ENCODE measurements around the gene STK32C. TPM values are rescaled to one million over a fixed set of nuclear protein-coding genes. Genes with fewer than 3 reads are reported as not detected.

The STK32C gene
- total RNA-seq, 1 donor from 2014 or later = 14.6 TPM

GRCh38 chr10:132192076-132192975, 115.4 kb downstream of the STK32C start:
- Mint-ChIP-seq H3K4me3 (no peak overlapping the region), H3K36me3 (ENCODE audit: low read depth) (peaks cover 11% of the 10 kb centered on the region)
- intact Hi-C loops (cut with micrococcal nuclease) = no loop called here

DNA sequence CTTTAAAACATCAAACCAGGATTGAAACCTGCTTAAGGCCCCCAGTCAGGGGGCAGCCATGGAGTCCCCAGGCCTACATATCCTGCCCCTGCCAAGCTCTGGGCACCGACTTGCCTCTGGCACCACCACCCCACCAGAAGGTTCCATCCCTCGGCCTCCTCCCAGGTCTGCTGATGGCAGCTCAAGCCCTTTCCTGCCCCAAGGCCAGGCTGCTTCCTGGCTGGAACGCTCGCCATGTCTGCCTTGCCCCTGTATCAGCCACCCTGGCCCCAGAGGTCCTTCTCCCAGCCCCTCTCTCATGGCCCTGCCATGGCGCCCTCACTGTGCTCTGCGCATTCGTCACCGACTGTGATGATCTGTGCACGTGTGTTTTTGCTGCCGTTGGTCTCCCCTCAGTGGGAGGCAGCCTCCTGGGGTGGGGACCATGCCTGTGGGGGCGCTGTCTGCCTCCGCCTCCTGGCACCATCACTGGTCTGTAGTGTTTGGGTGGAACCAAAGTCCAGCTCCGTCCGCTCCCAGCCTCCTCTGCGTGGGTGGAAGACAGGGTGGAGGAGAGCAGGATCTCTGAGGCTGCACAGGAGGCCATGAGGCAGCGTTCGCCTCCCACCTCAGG, 117.8 kb downstream of the STK32C start:
- no peaks in the 10 kb centered on the region for H3K9me3 Mint-ChIP-seq
- H3K4me3 Mint-ChIP-seq = no peak overlapping the region
- H3K36me3 Mint-ChIP-seq (ENCODE audit: low read depth) = peaks cover 11% of the 10 kb centered on the region
- intact Hi-C loops (cut with micrococcal nuclease) = loop anchor here (5.0 to 10.0 kb wide), 3 partner anchors 142 to 1185 kb away; partner anchors contain the start of genes ECHS1, LRRC27 and PAOX
- H3K27ac Mint-ChIP-seq = no peak overlapping the region
- H3K27me3 Mint-ChIP-seq (ENCODE audit: insufficient read depth) = peaks cover 19% of the 10 kb centered on the region
- no peaks in the 10 kb centered on the region for H3K4me1 Mint-ChIP-seq (ENCODE audit: low read depth)
- DNase-seq (ENCODE audit: low spot score) = no peak

More at GRCh38 chr10:132192076-132192975, 115.4 kb downstream of the STK32C start:
- Mint-ChIP-seq H3K27ac (no peak overlapping the region), H3K4me1 (ENCODE audit: low read depth) (no peaks in the 10 kb centered on the region), H3K9me3 (no peaks in the 10 kb centered on the region), H3K27me3 (ENCODE audit: insufficient read depth) (peaks cover 19% of the 10 kb centered on the region)
- no peak for DNase-seq (ENCODE audit: low spot score)

- peaks cover 11% of the 10 kb centered on the region for H3K36me3 Mint-ChIP-seq (ENCODE audit: low read depth)
- DNase-seq (ENCODE audit: low spot score) = no peak
- H3K4me3 Mint-ChIP-seq = peak overlapping the region; percentile 66
- no peaks in the 10 kb centered on the region for H3K4me1 Mint-ChIP-seq (ENCODE audit: low read depth)
- intact Hi-C loops (cut with micrococcal nuclease) = loop anchor here (5.0 to 10.0 kb wide), 3 partner anchors 143 to 1186 kb away; partner anchors contain the start of genes ECHS1, LRRC27 and PAOX
- H3K9me3 Mint-ChIP-seq = no peaks in the 10 kb centered on the region
- peaks cover 25% of the 10 kb centered on the region for H3K27me3 Mint-ChIP-seq (ENCODE audit: insufficient read depth)
- H3K27ac Mint-ChIP-seq = no peak overlapping the region
Measured at GRCh38 chr10:132189016-132189415, 118.7 kb downstream of the STK32C start.

DNA sequence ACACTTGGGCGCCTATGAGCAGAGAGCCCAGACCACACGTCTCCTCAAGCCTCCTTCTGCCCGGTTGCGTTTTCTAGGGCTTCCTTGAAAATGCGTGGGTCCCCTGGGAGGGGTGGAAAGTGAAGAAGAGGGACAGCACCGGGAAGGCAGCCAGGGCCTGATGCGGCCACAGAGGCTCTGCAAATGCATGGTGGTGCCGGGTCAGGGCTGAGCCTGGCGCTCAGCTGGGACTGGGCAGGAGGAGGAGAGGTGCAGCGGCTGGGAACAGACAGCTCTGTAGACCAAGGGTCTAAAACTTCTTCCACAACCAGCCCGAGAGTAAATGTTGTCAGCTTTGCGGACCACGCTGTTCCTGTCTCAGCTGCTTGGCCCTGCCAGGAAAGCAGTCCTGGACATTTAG, 119.4 kb downstream of the STK32C start:
- no peaks in the 10 kb centered on the region for H3K4me1 Mint-ChIP-seq (ENCODE audit: low read depth)
- no peak for DNase-seq (ENCODE audit: low spot score)
- peaks cover 11% of the 10 kb centered on the region for H3K36me3 Mint-ChIP-seq (ENCODE audit: low read depth)
- intact Hi-C loops (cut with micrococcal nuclease) = loop anchor here (5.0 to 10.0 kb wide), 3 partner anchors 144 to 1186 kb away; partner anchors contain the start of genes ECHS1, LRRC27 and PAOX
- no peaks in the 10 kb centered on the region for H3K9me3 Mint-ChIP-seq
- H3K27ac Mint-ChIP-seq = no peak overlapping the region
- H3K27me3 Mint-ChIP-seq (ENCODE audit: insufficient read depth) = peaks cover 27% of the 10 kb centered on the region
- peak overlapping the region; percentile 66 for H3K4me3 Mint-ChIP-seq

GRCh38 chr10:132187430-132188138, 120.2 kb downstream of the STK32C start:
- peak overlapping the region; percentile 66 for H3K4me3 Mint-ChIP-seq

GRCh38 chr10:132186488-132187429, 121.0 kb downstream of the STK32C start, which contains the start of gene DPYSL4:
DPYSL4 (plus strand) TSS chr10:132186948; CDS start chr10:132187064, 116 bp downstream.
- peak; percentile 16 for DNase-seq (ENCODE audit: low spot score)
- no peaks in the 10 kb centered on the region for H3K4me1 Mint-ChIP-seq (ENCODE audit: low read depth)
- no peak within 1 kb of the TSS for H3K27ac Mint-ChIP-seq
- H3K4me3 Mint-ChIP-seq = peak within 1 kb of the TSS; percentile 71
- peaks cover 31% of the 10 kb centered on the region for H3K27me3 Mint-ChIP-seq (ENCODE audit: insufficient read depth)
- intact Hi-C loops (cut with micrococcal nuclease) = loop anchor here (1.0 to 10.0 kb wide), 6 partner anchors 24 to 1188 kb away; partner anchors contain the start of genes ECHS1, INPP5A, LRRC27 and PAOX
- H3K36me3 Mint-ChIP-seq (ENCODE audit: low read depth) = peaks cover 9% of the 10 kb centered on the region
- no peaks in the 10 kb centered on the region for H3K9me3 Mint-ChIP-seq

More at GRCh38 chr10:132187430-132188138, 120.2 kb downstream of the STK32C start:
- no peak overlapping the region for H3K27ac Mint-ChIP-seq
- no peaks in the 10 kb centered on the region for H3K9me3 Mint-ChIP-seq
- peaks cover 31% of the 10 kb centered on the region for H3K27me3 Mint-ChIP-seq (ENCODE audit: insufficient read depth)
- H3K36me3 Mint-ChIP-seq (ENCODE audit: low read depth) = peaks cover 11% of the 10 kb centered on the region
- DNase-seq (ENCODE audit: low spot score) = no peak
- intact Hi-C loops (cut with micrococcal nuclease) = loop anchor here (5.0 to 10.0 kb wide), 3 partner anchors 145 to 1187 kb away; partner anchors contain the start of genes ECHS1, LRRC27 and PAOX
- no peaks in the 10 kb centered on the region for H3K4me1 Mint-ChIP-seq (ENCODE audit: low read depth)

- no peak overlapping the region for H3K27ac Mint-ChIP-seq
- peak; percentile 68 for DNase-seq (ENCODE audit: low spot score)
- H3K9me3 Mint-ChIP-seq = no peaks in the 10 kb centered on the region
- no peaks in the 10 kb centered on the region for H3K4me1 Mint-ChIP-seq (ENCODE audit: low read depth)
- peak overlapping the region; percentile 71 for H3K4me3 Mint-ChIP-seq
- H3K36me3 Mint-ChIP-seq (ENCODE audit: low read depth) = peaks cover 8% of the 10 kb centered on the region
- peaks cover 31% of the 10 kb centered on the region for H3K27me3 Mint-ChIP-seq (ENCODE audit: insufficient read depth)
- intact Hi-C loops (cut with micrococcal nuclease) = loop anchor here (1.0 to 10.0 kb wide), 7 partner anchors 24 to 1189 kb away; partner anchors contain the start of genes ECHS1, INPP5A, LRRC27 and PAOX
Measured at GRCh38 chr10:132185601-132186487, 121.9 kb downstream of the STK32C start.

DNA sequence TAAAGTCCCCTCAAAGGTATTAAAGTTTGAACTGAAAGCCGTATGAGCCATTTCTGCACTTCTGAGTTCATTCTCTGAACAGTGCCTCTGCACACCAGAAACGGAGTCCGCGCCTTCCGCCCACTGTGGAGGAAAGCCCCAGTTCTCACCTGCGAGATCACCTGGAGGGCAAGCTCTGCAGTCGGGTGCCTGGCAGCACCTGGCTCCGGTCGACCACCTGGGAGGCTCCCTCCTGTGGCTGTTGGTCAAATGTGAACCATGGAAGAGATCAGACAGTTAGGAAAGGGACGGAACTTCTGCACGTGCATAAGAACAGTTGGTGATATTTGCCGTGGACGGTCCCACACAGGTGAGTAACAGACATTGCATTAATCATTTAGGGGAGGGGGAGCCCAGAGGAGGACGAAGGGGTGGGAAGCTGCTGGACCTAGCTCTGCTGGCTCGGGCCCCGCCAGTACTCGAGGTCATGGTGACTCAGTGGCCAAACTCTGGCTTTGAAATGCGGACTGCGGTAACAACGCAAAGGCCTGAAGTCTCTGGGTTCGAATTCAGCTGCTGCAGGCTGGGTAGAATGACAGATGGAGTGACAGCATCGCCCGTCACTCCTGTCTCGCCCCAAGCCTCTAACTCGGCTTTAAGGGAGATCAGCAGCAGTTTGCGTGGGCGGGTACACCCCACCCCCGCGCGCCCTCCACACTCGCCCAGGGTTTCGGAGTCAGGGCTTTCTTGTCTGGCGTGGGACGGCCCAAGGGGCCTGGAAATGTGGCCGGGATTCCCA, 122.7 kb downstream of the STK32C start:
- H3K27me3 Mint-ChIP-seq (ENCODE audit: insufficient read depth) = peaks cover 30% of the 10 kb centered on the region
- no peak for DNase-seq (ENCODE audit: low spot score)
- peaks cover 3% of the 10 kb centered on the region for H3K36me3 Mint-ChIP-seq (ENCODE audit: low read depth)
- no peaks in the 10 kb centered on the region for H3K4me1 Mint-ChIP-seq (ENCODE audit: low read depth)
- H3K9me3 Mint-ChIP-seq = no peaks in the 10 kb centered on the region
- intact Hi-C loops (cut with micrococcal nuclease) = loop anchor here (1.0 to 10.0 kb wide), 4 partner anchors 123 to 1190 kb away; partner anchors contain the start of genes ECHS1, LRRC27 and PAOX
- peak overlapping the region; percentile 71 for H3K4me3 Mint-ChIP-seq
- peak overlapping the region; percentile 76 for H3K27ac Mint-ChIP-seq

DNA sequence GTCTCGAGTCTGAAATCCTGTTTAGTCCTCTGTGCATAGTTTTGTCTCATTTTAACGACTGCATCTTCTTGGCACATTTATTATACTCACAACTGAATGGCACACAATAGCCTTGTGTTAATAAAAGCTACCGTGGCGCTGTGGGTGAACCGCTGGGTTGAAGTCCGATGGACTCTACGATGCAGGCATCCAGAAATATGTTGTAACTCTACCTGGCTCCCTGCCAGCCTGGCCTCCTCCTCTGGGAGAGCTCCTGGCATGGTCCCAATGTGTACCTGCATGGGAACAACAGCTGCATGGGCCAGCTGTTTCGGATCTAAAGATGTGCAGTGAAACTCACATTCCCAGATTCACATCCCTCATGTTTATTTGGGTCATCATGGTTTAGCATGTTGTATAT, 124.7 kb downstream of the STK32C start:
- no peaks in the 10 kb centered on the region for H3K4me1 Mint-ChIP-seq (ENCODE audit: low read depth)
- no peaks in the 10 kb centered on the region for H3K9me3 Mint-ChIP-seq
- H3K4me3 Mint-ChIP-seq = no peak overlapping the region
- DNase-seq (ENCODE audit: low spot score) = no peak
- no peaks in the 10 kb centered on the region for H3K36me3 Mint-ChIP-seq (ENCODE audit: low read depth)
- H3K27ac Mint-ChIP-seq = no peak overlapping the region
- peaks cover 19% of the 10 kb centered on the region for H3K27me3 Mint-ChIP-seq (ENCODE audit: insufficient read depth)
- intact Hi-C loops (cut with micrococcal nuclease) = loop anchor here (10.0 kb wide), 2 partner anchors 262 to 1192 kb away; partner anchors contain the start of genes ECHS1 and PAOX

DNA sequence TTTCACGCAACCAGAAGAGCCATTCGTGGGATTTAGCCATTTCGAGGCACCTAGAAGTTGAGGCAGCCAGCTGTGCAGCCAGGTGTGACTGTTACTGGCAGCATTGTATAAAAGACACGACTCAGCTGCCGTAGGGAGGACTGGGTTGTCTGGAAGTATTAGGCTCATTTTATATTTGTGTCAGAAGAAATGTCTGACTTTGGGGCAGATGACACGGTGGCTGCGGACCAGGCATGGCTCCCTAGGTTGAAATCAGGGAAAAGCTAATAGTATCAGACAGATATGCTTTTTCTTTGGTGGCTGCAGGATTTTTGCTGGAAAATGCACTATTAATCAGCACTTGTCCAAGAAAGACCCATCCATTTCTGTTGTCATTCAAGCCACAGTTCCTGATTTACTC, 125.2 kb downstream of the STK32C start:
- Mint-ChIP-seq H3K36me3 (ENCODE audit: low read depth) (no peaks in the 10 kb centered on the region), H3K27ac (no peak overlapping the region), H3K4me1 (ENCODE audit: low read depth) (no peaks in the 10 kb centered on the region), H3K9me3 (no peaks in the 10 kb centered on the region), H3K4me3 (no peak overlapping the region), H3K27me3 (ENCODE audit: insufficient read depth) (peaks cover 21% of the 10 kb centered on the region)
- intact Hi-C loops (cut with micrococcal nuclease) = loop anchor here (10.0 kb wide), 2 partner anchors 262 to 1192 kb away; partner anchors contain the start of genes ECHS1 and PAOX
- DNase-seq (ENCODE audit: low spot score) = no peak

Measured in activated T-helper 1 cell treated with anti-CD3 and anti-CD28 coated beads, Interleukin-12 subunit alpha, Interleukin-12 subunit beta, Interleukin-2, Interleukin-4 antibody, amounts not matched to agents 30 ng/mL and 10 ng/mL and 1 ng/mL, durations not matched to agents 14 hours and 24 hours and 36 hours (primary cell).